HFFc6 (cell line): Measurements from ENCODE around the gene CCDC9B. TPM values are rescaled to one million over a fixed set of nuclear protein-coding genes. Genes with fewer than 3 reads are reported as not detected.

Experiments
- DNase-seq: peaks from one replicate; pipeline ENCODE4 v3.0.0-alpha.2; 2018
- H3K27ac Mint-ChIP-seq: 2 replicates; pipeline ENCODE4 v1.8.0; 2020; ENCODE audit warnings: mild to moderate bottlenecking, mixed read lengths
- H3K27me3 Mint-ChIP-seq: 2 replicates; pipeline ENCODE4 v1.8.0; 2021; ENCODE audit warnings: mild to moderate bottlenecking, moderate library complexity, mixed read lengths; ENCODE audit not compliant: insufficient read depth
- H3K36me3 Mint-ChIP-seq: 2 replicates; pipeline ENCODE4 v1.8.0; 2021; ENCODE audit warnings: low read depth, mixed read lengths
- H3K4me1 Mint-ChIP-seq: 2 replicates; pipeline ENCODE4 v1.8.0; 2020; ENCODE audit warnings: low read depth, mixed read lengths
- H3K4me3 Mint-ChIP-seq: 2 replicates; pipeline ENCODE4 v1.8.0; 2020; ENCODE audit warnings: mild to moderate bottlenecking, moderate library complexity, mixed read lengths
- H3K9me3 Mint-ChIP-seq: 2 replicates; pipeline ENCODE4 v1.8.0; 2020; ENCODE audit warnings: mild to moderate bottlenecking, mixed read lengths
- CTCF ChIP-seq: fragments of 200-600 bp; sonication (generic); IDR thresholded peaks from 2 replicates; pipeline ENCODE4 v1.5.0; 2021; ENCODE audit warnings: antibody characterized with exemption, mild to moderate bottlenecking
- total RNA-seq, 6 experiments: library from RNA; stranded (reverse); fragmentation: NEBNext Ultra II Directional; extraction: Animal tissue kit (Norgen Biotek cat#: 25700); gene quantifications; 2 replicates in 1 of 6; 3 replicates in 5 of 6; pipeline ENCODE4 v1.2.3, GENCODE V29; 2021

The CCDC9B gene
- total RNA-seq, 6 experiments from 2014 or later: 54.3 to 92.3 (median 57.9) TPM

GRCh38 chr15:40307421-40308211, 33.1 kb downstream of the CCDC9B start, which contains the start of gene PLCB2:
PLCB2 (minus strand) TSS chr15:40307935; CDS start chr15:40307672, 263 bp downstream.
- Mint-ChIP-seq H3K27ac (no peak within 1 kb of the TSS), H3K27me3 (peaks cover 25% of the 10 kb centered on the region), H3K36me3 (no peaks in the 10 kb centered on the region), H3K9me3 (no peaks in the 10 kb centered on the region), H3K4me1 (no peaks in the 10 kb centered on the region), H3K4me3 (no peak within 1 kb of the TSS)
- TF ChIP-seq CTCF: peak; percentile 55
- no peak for DNase-seq

GRCh38 chr15:40306908-40307307, 33.8 kb downstream of the CCDC9B start:
- Mint-ChIP-seq H3K27me3 (peaks cover 25% of the 10 kb centered on the region), H3K9me3 (no peaks in the 10 kb centered on the region), H3K4me3 (no peak overlapping the region), H3K4me1 (no peaks in the 10 kb centered on the region), H3K36me3 (no peaks in the 10 kb centered on the region), H3K27ac (no peak overlapping the region)
- TF ChIP-seq CTCF: no peak
- DNase-seq: no peak

- Mint-ChIP-seq H3K4me3 (no peak overlapping the region), H3K36me3 (no peaks in the 10 kb centered on the region), H3K9me3 (no peaks in the 10 kb centered on the region), H3K27ac (no peak overlapping the region), H3K4me1 (no peaks in the 10 kb centered on the region), H3K27me3 (peaks cover 27% of the 10 kb centered on the region)
- TF ChIP-seq CTCF: no peak
- no peak for DNase-seq
Measured at GRCh38 chr15:40306371-40306770, 34.4 kb downstream of the CCDC9B start.

GRCh38 chr15:40305281-40305680, 35.5 kb downstream of the CCDC9B start:
- H3K9me3 Mint-ChIP-seq: peaks cover 6% of the 10 kb centered on the region; the same call in 1 of the 2 replicates
- H3K27ac Mint-ChIP-seq: no peak overlapping the region
- H3K27me3 Mint-ChIP-seq: peaks cover 35% of the 10 kb centered on the region
- no peak for DNase-seq
- H3K4me3 Mint-ChIP-seq: no peak overlapping the region
- H3K36me3 Mint-ChIP-seq: no peaks in the 10 kb centered on the region
- H3K4me1 Mint-ChIP-seq: no peaks in the 10 kb centered on the region
- no peak for TF ChIP-seq CTCF

- no peak overlapping the region for H3K4me3 Mint-ChIP-seq
- H3K4me1 Mint-ChIP-seq: no peaks in the 10 kb centered on the region
- H3K36me3 Mint-ChIP-seq: peaks cover 8% of the 10 kb centered on the region
- H3K27ac Mint-ChIP-seq: no peak overlapping the region
- H3K9me3 Mint-ChIP-seq: peaks cover 20% of the 10 kb centered on the region
- no peak for DNase-seq
- TF ChIP-seq CTCF: no peak
- H3K27me3 Mint-ChIP-seq: peaks cover 45% of the 10 kb centered on the region
Measured at GRCh38 chr15:40303576-40303975, 37.2 kb downstream of the CCDC9B start.
